Calu3 (cell line): ENCODE measurements around the gene NRL. TPM values are rescaled to one million over a fixed set of nuclear protein-coding genes. Genes with fewer than 3 reads are reported as not detected.

Source experiments
- BruUV-seq: library from RNA; stranded (reverse); fragments of 400-500 nt; replicated peaks from 2 replicates; lab custom pipeline; 2021; lab: Mats Ljungman, UMichigan
- CTCF ChIA-PET: fragments of 300-600 bp; sonication (Branson Sonifier 250); formaldehyde crosslinking; loops from one replicate; lab custom pipeline; 2022; ENCODE audit warnings: antibody characterized with exemption; lab: Charles Lee
- DNase-seq: peaks from one replicate; pipeline ENCODE4 v3.0.0; 2022
- H3K27ac Mint-ChIP-seq: one replicate; pipeline ENCODE4 v1.8.0; 2022; ENCODE audit warnings: mixed read lengths; ENCODE audit not compliant: unreplicated experiment
- H3K27me3 Mint-ChIP-seq: one replicate; pipeline ENCODE4 v1.8.0; 2022; ENCODE audit warnings: mixed read lengths; ENCODE audit not compliant: unreplicated experiment
- H3K36me3 Mint-ChIP-seq: one replicate; pipeline ENCODE4 v1.8.0; 2022; ENCODE audit warnings: mild to moderate bottlenecking, moderate library complexity, mixed read lengths; ENCODE audit not compliant: insufficient read depth, unreplicated experiment
- H3K4me1 Mint-ChIP-seq: one replicate; pipeline ENCODE4 v1.8.0; 2022; ENCODE audit warnings: mild to moderate bottlenecking, low read depth, mixed read lengths; ENCODE audit not compliant: unreplicated experiment
- H3K4me3 Mint-ChIP-seq: one replicate; pipeline ENCODE4 v1.8.0; 2022; ENCODE audit warnings: mild to moderate bottlenecking, low read depth, moderate library complexity, mixed read lengths; ENCODE audit not compliant: unreplicated experiment
- H3K9me3 Mint-ChIP-seq: one replicate; pipeline ENCODE4 v1.8.0; 2022; ENCODE audit warnings: low read depth, mixed read lengths; ENCODE audit not compliant: unreplicated experiment
- intact Hi-C: fragments of 100-400 bp; cut with micrococcal nuclease; formaldehyde crosslinking; loops from one replicate; pipeline ENCODE4 v1.10.0; 2022; ENCODE audit not compliant: unreplicated experiment
- total RNA-seq: library from RNA; stranded (reverse); gene quantifications from 2 replicates; pipeline ENCODE4 v1.2.3, GENCODE V29; 2022
- TF ChIP-seq, protein P1 (sequence below): fragments of 200-600 bp; IDR thresholded peaks from one replicate; pipeline ENCODE4 v1.8.0; 2022; ENCODE audit warnings: antibody characterized with exemption; ENCODE audit not compliant: unreplicated experiment

NRL gene
- total RNA-seq, 1 experiment from 2014 or later, result 2.3 TPM

DNA sequence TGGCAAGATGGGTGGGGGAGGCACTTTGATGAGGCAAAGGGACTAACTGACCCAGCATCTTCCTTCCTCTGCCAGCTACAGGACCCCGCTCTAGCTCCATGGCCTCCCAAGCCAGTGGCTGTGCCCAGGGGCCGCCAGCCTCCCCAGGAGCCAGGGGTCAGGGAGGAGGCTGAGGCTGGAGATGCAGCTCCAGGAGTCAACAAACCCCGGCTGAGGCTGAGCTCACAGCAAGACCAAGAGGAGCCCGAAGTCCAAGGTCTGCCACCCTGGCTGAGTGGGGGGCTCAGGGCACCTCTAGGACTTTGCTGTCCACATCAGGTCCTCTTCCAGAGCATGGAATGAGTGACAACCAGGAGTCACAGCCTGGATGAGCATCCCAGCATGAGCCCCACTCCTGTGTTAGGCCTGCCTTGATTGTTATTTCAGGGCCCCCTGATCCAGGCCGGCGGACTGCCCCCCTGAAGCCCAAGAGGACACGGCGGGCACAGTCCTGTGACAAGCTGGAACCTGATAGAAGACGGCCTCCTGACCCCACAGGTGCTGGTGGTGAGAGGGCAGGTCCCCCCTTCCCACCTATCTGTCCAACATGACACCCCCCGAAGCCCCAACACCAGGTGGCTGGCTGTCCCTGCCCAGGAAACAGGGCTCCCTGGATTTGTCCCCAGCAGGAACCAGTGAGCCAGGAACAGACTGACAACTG is 45.9 kb downstream of the NRL start:
- TF ChIP-seq, protein P1, sequence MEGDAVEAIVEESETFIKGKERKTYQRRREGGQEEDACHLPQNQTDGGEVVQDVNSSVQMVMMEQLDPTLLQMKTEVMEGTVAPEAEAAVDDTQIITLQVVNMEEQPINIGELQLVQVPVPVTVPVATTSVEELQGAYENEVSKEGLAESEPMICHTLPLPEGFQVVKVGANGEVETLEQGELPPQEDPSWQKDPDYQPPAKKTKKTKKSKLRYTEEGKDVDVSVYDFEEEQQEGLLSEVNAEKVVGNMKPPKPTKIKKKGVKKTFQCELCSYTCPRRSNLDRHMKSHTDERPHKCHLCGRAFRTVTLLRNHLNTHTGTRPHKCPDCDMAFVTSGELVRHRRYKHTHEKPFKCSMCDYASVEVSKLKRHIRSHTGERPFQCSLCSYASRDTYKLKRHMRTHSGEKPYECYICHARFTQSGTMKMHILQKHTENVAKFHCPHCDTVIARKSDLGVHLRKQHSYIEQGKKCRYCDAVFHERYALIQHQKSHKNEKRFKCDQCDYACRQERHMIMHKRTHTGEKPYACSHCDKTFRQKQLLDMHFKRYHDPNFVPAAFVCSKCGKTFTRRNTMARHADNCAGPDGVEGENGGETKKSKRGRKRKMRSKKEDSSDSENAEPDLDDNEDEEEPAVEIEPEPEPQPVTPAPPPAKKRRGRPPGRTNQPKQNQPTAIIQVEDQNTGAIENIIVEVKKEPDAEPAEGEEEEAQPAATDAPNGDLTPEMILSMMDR, result no peak
- intact Hi-C loops, result no loop called here
- Mint-ChIP-seq H3K27ac (no peak overlapping the region), H3K4me3 (no peak overlapping the region), H3K36me3 (no peaks in the 10 kb centered on the region), H3K9me3 (no peaks in the 10 kb centered on the region), H3K27me3 (peaks cover 92% of the 10 kb centered on the region), H3K4me1 (no peaks in the 10 kb centered on the region)
- BruUV-seq, result no TSS peak
- DNase-seq, result no peak
- CTCF ChIA-PET, result interaction anchor here (0.7 kb wide), 2 partner anchors 12 to 29 kb away, joined by 3 read pairs; no protein-coding TSS in a partner anchor

DNA sequence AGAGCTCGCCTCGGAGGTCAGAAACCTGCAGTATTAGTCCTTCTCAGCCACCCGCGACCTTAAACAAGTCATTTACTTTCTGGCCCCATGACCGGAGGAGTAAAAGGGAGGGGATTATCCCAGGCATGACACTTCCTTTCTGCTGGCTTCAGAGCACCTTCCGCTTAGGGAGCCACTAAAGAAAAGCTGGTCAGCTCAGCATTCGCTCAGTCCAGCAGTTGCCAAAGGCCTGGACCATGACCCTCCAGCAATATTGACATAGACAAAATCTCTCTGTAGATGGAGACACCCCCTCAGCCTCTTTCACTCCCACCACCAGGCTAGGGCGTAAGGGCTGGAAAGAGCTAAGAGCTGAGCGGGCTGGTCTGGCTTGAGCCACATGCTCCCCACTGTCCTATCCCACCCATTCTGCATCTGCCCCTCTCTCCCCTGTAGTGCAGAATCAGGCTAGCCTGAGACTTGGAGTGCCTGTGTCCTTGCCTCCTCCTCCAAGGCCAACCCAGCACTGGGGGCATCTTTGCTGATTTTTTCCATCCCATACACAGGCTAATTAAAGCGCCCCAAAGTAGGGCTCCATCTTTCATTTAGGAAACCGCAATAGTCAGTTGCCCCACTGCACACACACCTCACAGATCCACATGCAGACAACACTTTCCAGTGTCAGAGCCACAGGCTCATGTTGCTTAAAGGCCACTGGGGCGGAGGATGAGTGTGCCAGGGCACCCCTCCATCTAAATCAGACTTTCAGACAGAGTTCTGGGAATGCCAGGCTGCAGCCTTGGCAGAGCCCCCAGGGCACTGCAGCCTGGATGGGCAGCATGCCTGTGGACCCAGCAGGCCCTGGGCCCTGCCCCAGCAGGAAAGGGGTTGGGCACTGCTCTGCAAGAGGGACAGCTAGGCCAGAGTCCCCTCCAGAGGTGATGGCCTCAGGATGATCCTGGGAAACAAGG is 47.3 kb downstream of the NRL start:
- TF ChIP-seq, protein P1, result no peak

DNA sequence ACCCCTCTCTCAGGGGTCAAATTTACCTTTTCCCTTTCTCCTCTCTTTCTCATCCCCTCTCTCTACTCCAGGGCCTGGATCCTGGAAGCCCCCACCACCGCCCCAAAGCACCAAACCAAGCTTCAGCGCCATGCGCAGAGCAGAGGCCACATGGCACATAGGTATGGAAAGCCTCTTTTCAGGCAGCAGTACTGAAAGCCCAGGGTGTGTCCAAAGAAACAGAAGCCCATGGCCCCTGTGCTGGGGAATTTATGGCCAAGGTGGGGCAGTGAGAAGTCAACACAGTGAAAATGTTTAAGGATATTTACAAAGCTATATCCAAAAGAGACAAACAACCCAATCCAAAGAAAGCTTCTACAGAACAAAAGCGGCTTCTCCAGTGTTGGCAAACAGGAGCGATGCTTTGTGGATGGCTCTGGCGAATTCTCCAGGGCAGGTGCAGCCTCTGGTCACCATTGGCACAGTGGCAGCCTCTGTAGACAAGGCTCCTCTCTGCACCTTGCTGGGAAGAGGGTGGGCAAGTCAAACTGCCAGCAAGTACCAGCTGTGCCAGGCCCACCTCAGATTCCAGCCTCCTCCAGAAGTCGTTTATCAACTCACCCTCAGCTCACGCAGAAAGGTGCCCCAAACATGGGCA is 48.1 kb downstream of the NRL start:
- no peak for DNase-seq
- intact Hi-C loops, result no loop called here
- no peaks in the 10 kb centered on the region for H3K36me3 Mint-ChIP-seq
- BruUV-seq, result no TSS peak
- peaks cover 96% of the 10 kb centered on the region for H3K27me3 Mint-ChIP-seq
- H3K9me3 Mint-ChIP-seq, result no peaks in the 10 kb centered on the region
- no peak overlapping the region for H3K27ac Mint-ChIP-seq
- H3K4me3 Mint-ChIP-seq, result no peak overlapping the region
- TF ChIP-seq, protein P1, result no peak
- CTCF ChIA-PET, result no interaction called here
- no peaks in the 10 kb centered on the region for H3K4me1 Mint-ChIP-seq

More for the DNA sequence above, 47.3 kb downstream of the NRL start:
- Mint-ChIP-seq H3K4me3 (no peak overlapping the region), H3K4me1 (no peaks in the 10 kb centered on the region), H3K36me3 (no peaks in the 10 kb centered on the region), H3K27ac (no peak overlapping the region), H3K9me3 (no peaks in the 10 kb centered on the region), H3K27me3 (peaks cover 98% of the 10 kb centered on the region)
- DNase-seq, result no peak
- no TSS peak for BruUV-seq
- intact Hi-C loops, result no loop called here
- CTCF ChIA-PET, result no interaction called here

DNA sequence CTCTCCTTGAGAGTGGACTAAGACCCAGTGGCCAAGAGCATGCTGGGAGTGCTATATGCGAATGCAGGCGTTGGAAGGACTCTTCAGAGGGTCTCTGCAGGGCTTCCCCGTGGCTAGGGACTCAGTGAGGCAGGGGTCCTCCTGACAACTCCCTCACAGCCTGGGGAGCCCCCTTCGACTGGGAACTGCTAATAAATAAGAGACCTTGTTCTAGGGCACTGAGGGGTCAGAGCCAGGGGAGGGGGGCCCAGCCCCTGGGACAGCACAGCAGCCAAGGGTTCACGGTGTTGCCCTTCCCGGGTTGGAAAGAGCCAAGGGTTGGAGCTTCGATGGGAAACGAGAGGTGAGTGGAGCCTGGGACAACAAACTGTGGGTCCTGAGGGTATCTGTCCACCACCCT is 49.3 kb downstream of the NRL start:
- no peak for DNase-seq
- H3K27ac Mint-ChIP-seq, result no peak overlapping the region
- H3K4me3 Mint-ChIP-seq, result no peak overlapping the region
- H3K9me3 Mint-ChIP-seq, result no peaks in the 10 kb centered on the region
- H3K36me3 Mint-ChIP-seq, result no peaks in the 10 kb centered on the region
- TF ChIP-seq, protein P1, result no peak
- CTCF ChIA-PET, result no interaction called here
- no peaks in the 10 kb centered on the region for H3K4me1 Mint-ChIP-seq
- intact Hi-C loops, result no loop called here
- H3K27me3 Mint-ChIP-seq, result peaks cover 84% of the 10 kb centered on the region
- BruUV-seq, result no TSS peak
